CD4-positive, alpha-beta T cell treated with Interleukin-4 for 4 hours (primary cell): Measurements from ENCODE around the gene TGFA.
A peak's percentile ranks its signal among the peaks of the same experiment; 100 is the strongest.

Source experiments
- DNase-seq: peaks from one replicate; pipeline ENCODE4 v3.0.0-alpha.2; 2020

The TGFA gene

DNA sequence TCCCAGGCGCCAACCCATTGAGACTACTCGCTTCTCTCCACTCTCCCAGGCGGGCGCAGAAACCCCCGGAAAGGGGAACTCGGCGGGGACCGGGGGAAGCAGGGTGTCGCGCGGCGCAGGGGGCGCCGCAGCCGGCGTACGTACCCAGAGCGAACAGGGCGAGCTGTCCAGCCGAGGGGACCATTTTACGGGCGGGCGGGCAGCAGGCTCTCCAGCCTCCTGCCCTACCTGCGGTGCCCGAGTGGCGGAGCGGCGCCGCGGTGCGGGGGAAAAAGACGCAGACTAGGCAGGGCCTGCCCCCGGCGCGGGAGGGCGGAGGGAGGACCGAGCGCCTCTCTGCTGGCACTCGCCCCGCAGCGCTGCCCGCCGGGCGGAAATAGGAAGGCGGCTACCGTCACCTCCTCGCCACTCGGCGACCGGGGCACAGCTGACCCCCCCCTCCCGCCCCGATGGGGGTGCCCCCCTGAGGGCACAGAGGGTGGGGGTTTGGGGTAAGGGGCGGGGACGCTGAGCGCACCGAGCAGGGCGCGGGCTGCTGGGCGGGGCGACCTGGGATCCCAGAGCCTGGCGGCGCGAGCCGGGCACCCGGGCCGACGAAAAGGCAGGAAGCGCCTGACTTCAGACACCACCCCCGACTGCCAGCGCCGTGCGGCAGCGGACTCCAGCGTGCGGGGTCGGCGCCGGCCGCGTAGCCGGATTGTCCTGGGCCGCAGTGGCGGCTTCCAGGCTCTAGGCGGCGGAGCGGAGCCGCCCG lies at the start of gene TGFA:
TSS of gene TGFA (minus strand) at position 243 of the 754 bp plus-strand sequence. CDS start at position 184, 59 bp downstream.
- DNase-seq = peak; percentile 60

GRCh38 chr2:70603066-70603465 lies 49.4 kb upstream of the TGFA start:
- DNase-seq = no peak

GRCh38 chr2:70598197-70598596 lies 44.6 kb upstream of the TGFA start:
- DNase-seq = no peak

GRCh38 chr2:70596739-70597138 lies 43.1 kb upstream of the TGFA start:
- DNase-seq = no peak

DNA sequence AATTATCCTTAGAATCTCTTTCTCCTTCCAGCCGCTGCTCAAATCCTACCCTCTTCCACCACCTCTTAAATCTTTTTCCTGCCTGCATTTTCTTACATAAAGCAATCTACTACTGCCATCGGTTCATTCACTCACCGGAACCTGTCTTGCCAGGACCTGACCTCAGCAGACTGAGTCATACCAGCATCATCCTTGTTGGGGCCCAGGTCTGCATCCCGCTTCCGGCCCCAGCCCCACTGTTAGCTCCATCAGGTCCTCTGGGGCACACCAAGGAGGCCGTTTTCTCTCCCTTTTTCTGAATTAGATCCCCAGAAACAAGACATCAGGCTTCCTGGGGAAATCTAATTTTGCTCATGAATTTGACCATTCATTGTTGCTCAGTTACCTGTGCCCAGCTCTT lies 42.7 kb upstream of the TGFA start:
- no peak for DNase-seq

- DNase-seq = no peak
Measured at GRCh38 chr2:70583091-70583490, 29.5 kb upstream of the TGFA start.

DNA sequence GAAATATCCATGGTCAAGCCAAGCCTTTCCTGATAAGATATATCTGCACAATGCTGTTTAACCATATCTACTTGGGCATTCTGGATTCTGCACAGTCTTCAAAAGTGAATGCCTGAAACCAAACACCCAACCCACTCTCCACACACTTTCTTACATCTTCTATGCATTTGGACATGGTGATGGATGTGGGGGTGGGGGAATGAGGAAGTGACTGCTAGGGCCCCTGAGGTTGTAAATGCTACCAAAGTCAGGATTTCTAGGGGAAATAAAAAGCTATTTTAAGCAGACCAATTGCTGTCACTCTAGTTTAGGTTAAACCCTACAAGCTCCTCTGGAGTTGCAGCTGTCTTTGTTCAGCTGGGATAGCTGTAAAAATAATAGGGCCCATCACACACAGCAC lies 26.7 kb upstream of the TGFA start:
- no peak for DNase-seq

DNA sequence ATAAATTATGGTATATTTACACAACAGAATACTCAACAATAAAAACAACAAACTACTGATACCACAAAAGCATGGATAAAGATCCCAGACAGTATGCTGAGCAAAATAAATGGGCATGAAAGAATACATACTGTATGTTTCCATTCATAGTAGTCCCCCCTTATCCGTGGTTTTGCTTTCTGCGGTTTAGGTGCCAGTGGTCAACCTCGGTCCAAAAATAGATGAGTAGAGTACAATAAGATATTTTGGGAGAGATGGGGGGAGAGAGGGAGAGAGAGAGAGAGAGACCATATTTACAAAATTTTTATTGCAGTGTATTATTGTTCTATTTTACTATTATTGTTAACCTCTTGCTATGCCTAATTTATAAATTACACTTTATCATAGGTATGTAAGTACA lies 21.0 kb upstream of the TGFA start:
- no peak for DNase-seq

DNA sequence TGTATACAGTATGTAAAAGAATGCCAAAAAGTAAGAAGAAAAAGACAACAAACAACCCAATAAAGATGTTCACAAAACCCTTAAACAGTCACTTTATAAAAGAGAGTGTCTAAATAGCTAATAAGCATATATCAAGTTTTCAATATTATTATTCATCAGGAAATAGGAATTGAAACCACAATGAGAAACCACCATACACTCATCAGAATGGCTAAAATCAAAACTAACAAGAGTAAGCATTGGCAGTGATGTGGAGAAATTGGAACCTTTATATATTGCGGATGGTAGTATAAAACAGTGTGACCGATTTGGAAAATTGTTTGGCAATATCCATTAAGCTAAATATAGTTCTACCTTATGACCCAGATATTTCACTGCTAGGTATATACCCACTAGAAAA lies 20.5 kb upstream of the TGFA start:
- DNase-seq = no peak

DNA sequence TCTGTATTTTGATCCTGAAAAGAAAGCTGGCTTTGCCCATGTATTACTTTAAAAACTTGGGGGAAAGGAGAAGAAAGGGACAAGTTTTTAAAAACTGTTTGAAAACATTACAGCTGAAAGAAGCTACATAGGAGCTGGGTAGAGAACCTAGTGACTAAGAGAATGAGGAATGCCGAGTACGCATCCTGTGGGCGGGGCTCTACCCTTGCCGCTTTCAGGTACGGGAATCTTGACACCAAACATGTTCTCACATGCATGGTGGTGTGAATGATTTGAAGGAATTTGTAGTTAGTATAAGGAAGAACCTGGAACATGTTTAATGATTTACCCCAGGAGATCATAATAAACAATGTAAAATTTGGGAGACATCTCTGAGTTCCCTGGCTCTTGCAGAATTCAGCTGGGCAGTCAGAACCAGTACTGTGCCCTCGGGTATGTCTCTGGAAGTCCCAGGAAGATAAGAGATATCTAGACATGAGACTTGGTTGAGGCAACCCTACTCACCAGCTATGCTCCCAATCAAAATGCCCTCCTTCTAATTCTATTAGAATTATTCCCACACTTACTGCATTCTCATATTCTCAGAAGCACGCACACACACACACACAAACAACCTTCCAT lies 16.5 kb upstream of the TGFA start:
- DNase-seq = no peak

DNA sequence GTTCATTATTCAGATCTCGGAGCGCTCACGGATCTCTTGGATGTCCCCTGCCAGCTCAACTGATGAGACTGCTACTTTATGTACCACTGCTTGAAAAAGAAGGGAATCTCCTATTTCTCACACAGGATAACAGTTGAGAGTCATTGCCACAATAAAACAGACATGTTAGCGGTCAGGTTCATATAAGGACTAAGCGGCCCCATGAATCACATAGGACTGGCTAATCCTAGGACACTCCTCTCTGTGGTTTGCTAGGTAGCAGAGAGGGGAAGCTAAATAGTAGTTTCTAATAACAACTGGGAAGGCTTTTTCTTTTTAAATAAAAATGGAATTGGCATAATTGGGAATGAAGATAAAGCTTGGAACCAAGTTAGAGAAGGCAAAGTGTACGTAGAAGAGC lies 15.9 kb upstream of the TGFA start:
- no peak for DNase-seq

GRCh38 chr2:70566906-70567305 lies 13.3 kb upstream of the TGFA start:
- no peak for DNase-seq

- DNase-seq = no peak
Measured at GRCh38 chr2:70566464-70566863, 12.8 kb upstream of the TGFA start.

- DNase-seq = no peak
Measured at GRCh38 chr2:70565039-70565731, 11.6 kb upstream of the TGFA start.

GRCh38 chr2:70561893-70562292 lies 8.3 kb upstream of the TGFA start:
- DNase-seq = no peak

- DNase-seq = no peak
Measured at GRCh38 chr2:70560442-70560841, 6.8 kb upstream of the TGFA start.

DNA sequence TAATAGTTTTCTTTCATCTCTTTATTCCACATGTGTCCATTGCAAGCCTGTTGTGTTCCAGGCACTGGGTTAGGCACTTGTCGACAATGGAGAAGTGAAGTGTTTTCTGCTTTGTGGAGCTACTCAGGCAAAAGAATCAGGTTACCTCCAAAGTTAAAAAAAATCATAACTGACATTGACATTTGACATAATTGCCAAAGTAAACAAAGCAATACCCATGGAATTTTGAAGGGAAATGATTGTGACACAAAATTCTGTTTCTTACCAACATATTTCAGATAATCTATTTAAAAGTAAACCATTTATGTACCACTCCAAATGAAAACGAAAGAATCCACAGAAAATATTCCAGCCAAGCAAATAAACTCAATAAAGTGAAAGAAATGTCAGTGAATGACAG lies 6.4 kb upstream of the TGFA start:
- no peak for DNase-seq

- DNase-seq = no peak
Measured at GRCh38 chr2:70558195-70558808, 4.7 kb upstream of the TGFA start.

DNA sequence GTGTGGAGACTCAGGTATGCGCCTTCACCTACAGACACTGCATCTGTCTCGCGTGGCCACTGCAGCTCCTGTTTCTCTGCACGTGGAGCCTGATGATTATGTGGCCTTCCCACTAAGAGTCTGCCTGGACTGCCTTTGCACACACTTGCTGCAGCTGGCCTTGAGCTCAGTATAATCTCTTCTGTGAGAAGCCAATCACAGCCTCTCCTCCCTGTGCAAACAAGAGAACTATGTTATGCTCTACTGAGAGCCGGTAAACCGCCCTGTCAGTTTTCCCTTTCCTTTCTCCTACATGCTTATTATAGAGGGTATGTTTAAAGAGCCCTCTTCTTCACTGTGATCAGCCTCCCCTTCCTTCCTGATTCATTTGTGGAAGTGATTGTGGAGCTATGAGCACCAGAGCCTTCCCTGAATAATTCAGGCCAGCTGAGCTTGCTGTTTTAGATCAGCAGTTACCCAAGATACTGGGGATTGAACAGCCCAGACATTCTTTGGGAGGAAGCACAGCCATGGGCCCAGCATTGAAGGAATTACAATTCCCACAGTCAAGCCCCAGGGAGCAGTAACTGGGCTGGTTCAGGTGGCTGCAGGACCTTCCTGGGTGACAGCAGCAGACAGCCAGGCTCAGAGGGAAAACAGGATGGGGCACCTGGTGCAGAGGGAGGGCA lies 3.7 kb upstream of the TGFA start:
- no peak for DNase-seq

- DNase-seq = no peak
Measured at GRCh38 chr2:70556608-70557007, 3.0 kb upstream of the TGFA start.

GRCh38 chr2:70554338-70554892 lies 789 bp upstream of the TGFA start:
- no peak for DNase-seq

GRCh38 chr2:70553334-70553583 lies 367 bp downstream of the TGFA start:
- peak; percentile 8 for DNase-seq
